CD1c-positive myeloid dendritic cell (primary cell): Measurements from ENCODE around the gene C2orf81.

ENCODE experiments used
- DNase-seq: peaks from one replicate; pipeline ENCODE4 v3.0.0-alpha.2; 2016; ENCODE audit errors: extremely low spot score

Gene C2orf81

DNA sequence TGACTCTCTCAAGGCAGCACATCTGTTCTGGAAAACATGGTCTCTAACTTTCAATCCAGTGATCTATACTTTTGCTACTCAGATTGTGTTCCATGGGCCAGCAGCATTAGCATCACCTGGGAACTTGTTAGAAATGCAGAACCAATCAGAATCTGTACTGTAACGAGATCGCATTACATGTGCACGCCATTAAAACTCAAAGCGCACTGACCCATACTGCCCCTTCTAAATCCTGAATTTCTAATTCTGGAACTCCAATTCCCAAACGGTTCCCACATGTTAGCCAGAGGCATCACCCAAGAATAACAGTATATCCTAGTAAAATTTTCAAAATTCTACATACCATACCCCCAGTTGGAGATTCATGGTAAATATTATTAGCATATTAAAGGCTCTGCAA is 30.8 kb downstream of the C2orf81 start:
- no peak for DNase-seq

GRCh38 chr2:74387346-74387745 is 34.1 kb downstream of the C2orf81 start:
- no peak for DNase-seq

GRCh38 chr2:74385396-74385795 is 36.0 kb downstream of the C2orf81 start:
- DNase-seq: no peak

GRCh38 chr2:74384051-74384450 is 37.4 kb downstream of the C2orf81 start:
- no peak for DNase-seq

DNA sequence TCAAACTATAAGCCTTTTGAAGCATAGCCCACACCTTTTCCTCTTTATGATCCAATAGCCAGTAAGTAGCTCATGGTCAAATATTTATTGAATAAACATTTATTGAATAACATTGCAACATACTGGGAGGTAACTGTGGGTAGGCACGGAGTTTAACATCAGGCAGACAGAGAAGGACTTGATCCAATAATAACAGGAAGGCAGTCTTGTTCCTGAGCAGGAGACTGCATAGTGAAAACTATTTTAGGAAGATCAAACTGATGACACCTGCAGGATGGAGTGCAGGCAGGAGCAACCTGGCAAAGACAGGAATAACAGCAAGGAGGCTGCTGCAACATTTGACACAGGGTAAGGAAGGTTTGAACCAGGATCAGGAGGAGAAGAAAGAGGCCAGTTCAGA is 38.2 kb downstream of the C2orf81 start:
- no peak for DNase-seq

DNA sequence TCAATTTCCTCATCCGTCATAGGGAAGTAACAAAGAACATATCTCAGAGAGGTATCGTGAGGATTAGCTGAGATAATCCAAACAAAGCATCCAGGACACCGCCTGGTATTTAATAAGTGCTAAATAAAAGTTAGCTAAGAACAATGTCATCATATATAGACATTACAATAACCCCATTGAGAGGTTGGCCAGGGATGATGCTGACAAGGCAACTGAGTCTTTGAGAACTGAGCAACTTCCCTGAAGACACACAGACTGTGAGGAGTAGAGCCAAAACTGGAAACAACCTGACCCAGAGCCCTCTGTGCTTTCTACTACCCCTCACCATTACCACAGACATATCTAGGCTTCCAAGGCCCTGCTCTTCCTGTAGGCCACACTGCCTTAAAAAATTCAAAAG is 39.7 kb downstream of the C2orf81 start:
- no peak for DNase-seq

DNA sequence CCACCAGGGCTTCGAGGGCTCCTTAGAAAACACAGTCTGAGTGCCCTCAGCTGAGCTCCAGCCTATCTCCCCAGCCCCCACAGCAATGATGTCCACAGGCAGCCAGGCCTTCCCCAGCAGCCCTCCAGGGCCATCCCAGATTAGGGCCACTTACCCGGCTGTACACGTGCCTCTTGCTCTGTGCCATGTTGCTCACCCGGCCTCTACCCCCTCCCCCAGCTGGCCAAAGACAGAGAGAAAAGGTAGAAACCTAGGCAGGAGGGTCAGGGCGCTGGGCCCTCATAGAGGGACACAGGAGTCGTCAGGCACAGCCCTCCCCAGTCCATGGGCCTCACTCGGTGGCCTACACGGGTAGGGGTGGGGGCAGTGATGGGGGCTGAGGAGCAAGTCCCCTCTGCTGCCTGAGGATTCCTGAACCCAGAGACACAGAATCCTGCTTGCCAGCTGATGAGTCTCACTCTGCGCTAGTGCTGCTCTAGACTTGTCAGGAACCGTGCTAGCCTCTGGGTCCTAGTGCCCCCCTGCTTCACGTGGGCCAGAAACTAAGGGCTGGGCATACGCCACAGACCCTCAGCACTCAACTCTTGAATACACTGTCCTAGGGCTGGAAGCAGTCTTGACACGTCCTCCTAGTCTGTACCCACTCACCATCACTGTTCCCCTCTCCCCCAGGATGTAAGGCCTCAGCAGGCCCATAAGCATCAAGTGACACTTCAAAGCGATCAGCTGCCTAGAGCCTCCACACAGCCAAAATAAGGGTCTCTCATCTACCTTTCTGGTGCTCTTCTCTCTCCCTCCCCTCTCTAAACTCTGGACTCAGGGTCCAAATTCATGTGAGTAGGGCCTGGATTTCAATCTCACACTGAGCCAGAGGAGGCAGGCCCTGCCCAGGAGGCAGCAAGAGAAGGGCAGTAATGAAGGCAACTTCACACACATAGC is 41.3 kb downstream of the C2orf81 start, which contains the start of gene DCTN1:
TSS of gene DCTN1 (minus strand) at position 461 of the 939 bp plus-strand sequence. CDS start at position 187, 274 bp downstream.
- DNase-seq: no peak

- no peak for DNase-seq
Measured at GRCh38 chr2:74378007-74378406, 43.4 kb downstream of the C2orf81 start.

DNA sequence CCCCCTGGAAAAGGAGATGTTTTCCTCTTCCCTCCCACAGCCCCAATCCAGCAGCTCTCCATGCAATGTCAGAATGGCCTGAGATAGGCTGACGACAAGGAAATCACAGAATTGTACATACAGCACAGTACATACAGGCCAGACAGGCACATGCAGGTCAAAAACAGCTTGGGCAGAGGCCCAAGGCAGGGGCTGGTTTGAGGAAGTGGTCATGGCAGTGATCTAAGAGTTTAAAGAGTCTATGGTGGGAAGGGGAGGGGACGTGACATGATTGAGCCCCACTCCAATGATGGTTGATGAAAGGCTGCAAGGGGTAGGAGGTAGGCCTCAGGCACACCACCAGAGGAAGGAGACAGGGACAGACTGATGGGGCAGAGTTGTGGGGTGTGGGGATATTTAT is 45.6 kb downstream of the C2orf81 start:
- DNase-seq: no peak

DNA sequence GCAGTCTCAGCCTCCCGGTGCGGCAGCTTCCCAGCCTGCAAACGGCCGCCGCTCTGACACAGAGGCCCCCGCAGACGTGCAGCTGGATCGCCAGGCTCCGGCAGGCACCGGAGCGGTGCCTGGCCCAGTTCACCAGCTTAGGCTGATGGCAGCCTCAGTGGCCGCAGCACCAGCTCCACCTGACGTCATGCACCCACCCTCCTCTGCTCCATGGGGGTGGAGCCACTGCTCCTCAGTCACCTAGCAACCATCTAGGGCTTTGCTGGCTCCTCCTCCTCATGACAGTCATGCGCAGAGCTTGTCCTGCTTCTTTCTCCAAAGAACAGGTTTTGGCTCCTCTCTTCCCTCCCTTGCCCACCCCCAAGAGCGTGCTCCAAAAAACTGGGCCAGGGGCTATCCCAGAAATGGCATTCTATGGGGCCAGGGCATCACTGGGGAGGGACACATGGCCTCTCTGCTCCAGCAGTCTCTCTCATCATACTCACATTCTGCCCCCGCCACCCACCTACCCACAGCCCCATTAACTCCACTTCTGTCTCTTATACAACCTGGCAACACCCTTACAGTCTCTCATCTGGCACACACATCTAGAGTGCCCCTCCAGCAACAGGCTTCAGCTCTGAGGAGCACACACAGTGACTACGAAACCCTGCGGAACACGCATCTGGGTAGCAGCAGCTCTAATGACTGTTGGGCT is 46.8 kb downstream of the C2orf81 start:
- no peak for DNase-seq

- no peak for DNase-seq
Measured at GRCh38 chr2:74373985-74374384, 47.4 kb downstream of the C2orf81 start.

- no peak for DNase-seq
Measured at GRCh38 chr2:74373221-74373676, 48.2 kb downstream of the C2orf81 start.

- no peak for DNase-seq
Measured at GRCh38 chr2:74372674-74373073, 48.7 kb downstream of the C2orf81 start.

DNA sequence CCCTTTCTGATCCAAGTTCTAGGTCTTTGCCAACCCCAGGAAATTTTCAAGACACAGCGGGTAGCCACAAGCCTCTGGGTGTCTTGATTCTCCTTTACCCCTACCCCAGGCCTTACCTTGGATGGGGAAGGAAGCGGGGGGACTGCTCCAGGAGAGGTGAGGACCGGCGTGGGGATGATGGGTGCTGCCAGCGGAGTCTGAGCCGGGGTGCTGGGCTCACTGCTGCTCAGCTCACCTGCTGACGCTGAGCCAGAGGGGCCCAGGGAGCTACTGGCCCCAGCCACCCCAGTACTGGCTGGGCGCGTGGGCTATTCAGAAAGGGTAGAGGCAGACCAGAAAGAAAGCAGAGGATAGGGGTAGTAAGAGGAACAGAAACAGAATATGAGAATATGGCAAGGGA is 50.0 kb downstream of the C2orf81 start:
- DNase-seq: no peak

DNA sequence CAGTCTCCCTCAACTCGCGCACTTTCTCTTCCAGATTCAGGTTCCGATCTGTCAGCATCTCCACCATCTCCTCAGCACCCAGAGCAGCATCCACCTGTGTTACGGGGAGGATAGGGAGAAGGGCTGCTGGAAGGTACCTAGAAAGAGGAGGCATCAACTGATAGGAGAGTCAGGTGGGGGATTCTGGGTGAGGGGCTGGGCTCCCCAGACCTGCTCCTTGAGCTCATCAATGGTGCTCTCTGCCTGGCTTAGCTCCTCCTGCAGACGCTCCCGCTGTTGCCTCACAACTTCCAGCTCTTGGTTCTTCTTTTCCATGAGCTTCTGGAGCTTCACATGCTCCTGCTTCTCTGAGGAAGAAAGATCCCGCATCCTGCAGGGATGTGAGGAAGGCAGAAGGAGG is 51.4 kb downstream of the C2orf81 start:
- no peak for DNase-seq

- no peak for DNase-seq
Measured at GRCh38 chr2:74368499-74368898, 52.9 kb downstream of the C2orf81 start.

- no peak for DNase-seq
Measured at GRCh38 chr2:74367789-74368188, 53.6 kb downstream of the C2orf81 start.

- no peak for DNase-seq
Measured at GRCh38 chr2:74366036-74366435, 55.4 kb downstream of the C2orf81 start.

DNA sequence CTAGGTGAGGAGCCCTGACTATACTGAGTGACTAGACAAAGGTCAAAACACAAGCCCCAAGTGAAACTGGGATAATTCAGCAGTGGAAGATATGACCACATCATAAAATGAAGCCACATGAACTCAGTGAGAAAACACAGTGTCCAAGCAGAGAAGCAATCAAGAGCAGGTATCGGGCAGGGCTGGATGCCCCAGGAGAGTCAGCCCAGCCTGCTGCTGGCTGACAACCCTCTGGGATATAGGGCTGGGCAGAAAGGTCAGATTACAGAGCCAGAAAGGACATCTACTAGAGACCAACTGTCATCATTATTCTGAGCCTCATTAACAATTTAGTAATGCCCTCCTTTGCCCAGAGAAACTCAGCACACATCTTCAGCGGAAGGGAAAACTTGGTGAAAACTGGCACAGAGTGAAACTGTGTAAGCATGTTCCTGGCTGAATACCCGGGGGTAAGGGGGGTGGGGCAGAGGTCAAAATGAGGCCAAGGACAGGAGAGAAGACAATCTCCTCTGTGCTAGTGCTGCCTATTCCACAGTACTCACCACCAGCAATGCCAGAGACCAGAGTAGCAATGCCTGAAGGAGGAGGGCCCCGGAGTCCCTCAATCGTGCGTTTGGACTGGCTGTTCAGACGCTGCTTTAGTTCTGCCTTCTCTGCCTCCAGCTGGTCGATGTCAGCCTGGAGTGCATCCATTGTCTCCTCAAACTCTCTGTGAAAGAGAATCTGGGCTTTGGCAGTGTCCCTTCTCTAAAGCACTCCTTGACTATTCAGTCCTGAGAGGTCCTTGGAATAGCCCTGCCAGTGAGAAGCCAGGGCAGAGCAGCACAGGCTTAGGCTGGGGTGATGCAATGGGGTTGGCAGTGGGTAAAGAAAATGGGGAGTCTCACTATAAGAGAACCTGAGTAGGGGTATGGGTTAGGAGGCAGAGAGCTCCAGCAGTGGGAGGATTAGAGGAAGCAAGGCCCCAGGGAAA is 56.6 kb downstream of the C2orf81 start:
- no peak for DNase-seq
